ENCODE results near the gene SYTL5. TPM values are rescaled to one million over a fixed set of nuclear protein-coding genes. Genes with fewer than 3 reads are reported as not detected.

SYTL5 gene
- total and polyA plus RNA-seq, 2 experiments from 2014 or later, result not detected

GRCh38 chrX:38109042-38109898 is 102.9 kb downstream of the SYTL5 start:
- Histone ChIP-seq H3K4me2 (ENCODE audit: unreplicated experiment) (no peak overlapping the region), H3K9ac (no peak overlapping the region), H3K4me1 (ENCODE audit: insufficient read depth) (no peaks in the 10 kb centered on the region), H3K4me3 (no peak overlapping the region), H2AFZ (no peak overlapping the region), H3F3A (ENCODE audit: insufficient read depth) (no peaks in the 10 kb centered on the region), H3K79me2 (ENCODE audit: insufficient read depth) (no peaks in the 10 kb centered on the region), H3K9me3 (ENCODE audit: low read depth) (no peaks in the 10 kb centered on the region), H3K27ac (no peak overlapping the region), H4K20me1 (ENCODE audit: insufficient read depth) (no peaks in the 10 kb centered on the region), H3K9me2 (ENCODE audit: insufficient read depth) (no peaks in the 10 kb centered on the region), H3K36me3 (ENCODE audit: low read depth) (no peaks in the 10 kb centered on the region), H3K27me3 (replicated peaks; ENCODE audit: insufficient read depth) (no peaks in the 10 kb centered on the region)
- in situ Hi-C loops (cut with MboI), result no loop called here
- 88 to 91% methylated on average over 4 of the region's 4 CpGs for WGBS, 2 experiments (ENCODE audit: low coverage in 1 of 2, low lambda C conversion rate in 2 of 2, missing lambda C conversion rate in 2 of 2)
- TF ChIP-seq EZH2 (IDR thresholded peaks at IDR 0.05; ENCODE audit: insufficient read depth, poor library complexity, severe bottlenecking), result no peak
- no peak for TF ChIP-seq EZH2phosphoT487 (IDR thresholded peaks at IDR 0.05; ENCODE audit: insufficient read depth, low read depth)
- DNase-seq, result no peak

GRCh38 chrX:38110231-38110630 is 103.9 kb downstream of the SYTL5 start:
- TF ChIP-seq EZH2 (IDR thresholded peaks at IDR 0.05; ENCODE audit: insufficient read depth, poor library complexity, severe bottlenecking), result no peak
- no peak for TF ChIP-seq EZH2phosphoT487 (IDR thresholded peaks at IDR 0.05; ENCODE audit: insufficient read depth, low read depth)
- H3K4me2 ChIP-seq (ENCODE audit: unreplicated experiment), result no peak overlapping the region
- H3K79me2 ChIP-seq (ENCODE audit: insufficient read depth), result no peaks in the 10 kb centered on the region
- no peak overlapping the region for H3K9ac ChIP-seq
- no peaks in the 10 kb centered on the region for H3K27me3 ChIP-seq (replicated peaks; ENCODE audit: insufficient read depth)
- H3K4me3 ChIP-seq, result no peak overlapping the region
- no peaks in the 10 kb centered on the region for H3K9me3 ChIP-seq (ENCODE audit: low read depth)
- H3K27ac ChIP-seq, result no peak overlapping the region
- no peak overlapping the region for H2AFZ ChIP-seq
- WGBS, 2 experiments (ENCODE audit: low coverage in 1 of 2, low lambda C conversion rate in 2 of 2, missing lambda C conversion rate in 2 of 2), result 42 to 43% methylated on average over 6 of the region's 6 CpGs
- H3K36me3 ChIP-seq (ENCODE audit: low read depth), result no peaks in the 10 kb centered on the region
- DNase-seq, result no peak
- H3K4me1 ChIP-seq (ENCODE audit: insufficient read depth), result no peaks in the 10 kb centered on the region
- in situ Hi-C loops (cut with MboI), result no loop called here
- no peaks in the 10 kb centered on the region for H3F3A ChIP-seq (ENCODE audit: insufficient read depth)
- no peaks in the 10 kb centered on the region for H3K9me2 ChIP-seq (ENCODE audit: insufficient read depth)
- H4K20me1 ChIP-seq (ENCODE audit: insufficient read depth), result no peaks in the 10 kb centered on the region

GRCh38 chrX:38111196-38111595 is 104.8 kb downstream of the SYTL5 start:
- WGBS, 2 experiments (ENCODE audit: low coverage in 1 of 2, low lambda C conversion rate in 2 of 2, missing lambda C conversion rate in 2 of 2), result 96 to 98% methylated on average over 5 of the region's 5 CpGs
- Histone ChIP-seq H3K4me2 (ENCODE audit: unreplicated experiment) (no peak overlapping the region), H3K4me3 (no peak overlapping the region)

GRCh38 chrX:38112566-38112965 is 106.2 kb downstream of the SYTL5 start:
- no peaks in the 10 kb centered on the region for H3K9me2 ChIP-seq (ENCODE audit: insufficient read depth)
- no peaks in the 10 kb centered on the region for H3K9me3 ChIP-seq (ENCODE audit: low read depth)
- no peaks in the 10 kb centered on the region for H3K27me3 ChIP-seq (replicated peaks; ENCODE audit: insufficient read depth)
- no peak overlapping the region for H2AFZ ChIP-seq
- H3K4me1 ChIP-seq (ENCODE audit: insufficient read depth), result no peaks in the 10 kb centered on the region
- H4K20me1 ChIP-seq (ENCODE audit: insufficient read depth), result no peaks in the 10 kb centered on the region
- H3K4me3 ChIP-seq, result no peak overlapping the region
- H3K9ac ChIP-seq, result no peak overlapping the region
- H3F3A ChIP-seq (ENCODE audit: insufficient read depth), result no peaks in the 10 kb centered on the region
- no peak for TF ChIP-seq EZH2 (IDR thresholded peaks at IDR 0.05; ENCODE audit: insufficient read depth, poor library complexity, severe bottlenecking)
- no peak for TF ChIP-seq EZH2phosphoT487 (IDR thresholded peaks at IDR 0.05; ENCODE audit: insufficient read depth, low read depth)
- no peak overlapping the region for H3K27ac ChIP-seq
- no peak for DNase-seq
- 92 to 96% methylated on average over 4 of the region's 4 CpGs for WGBS, 2 experiments (ENCODE audit: low coverage in 1 of 2, low lambda C conversion rate in 2 of 2, missing lambda C conversion rate in 2 of 2)
- H3K79me2 ChIP-seq (ENCODE audit: insufficient read depth), result no peaks in the 10 kb centered on the region
- H3K36me3 ChIP-seq (ENCODE audit: low read depth), result no peaks in the 10 kb centered on the region
- no peak overlapping the region for H3K4me2 ChIP-seq (ENCODE audit: unreplicated experiment)
- in situ Hi-C loops (cut with MboI), result no loop called here

More at GRCh38 chrX:38111196-38111595, 104.8 kb downstream of the SYTL5 start:
- Histone ChIP-seq H3K4me1 (ENCODE audit: insufficient read depth) (no peaks in the 10 kb centered on the region), H3K27me3 (replicated peaks; ENCODE audit: insufficient read depth) (no peaks in the 10 kb centered on the region), H3K36me3 (ENCODE audit: low read depth) (no peaks in the 10 kb centered on the region), H4K20me1 (ENCODE audit: insufficient read depth) (no peaks in the 10 kb centered on the region), H3K27ac (no peak overlapping the region), H3K9ac (no peak overlapping the region), H2AFZ (no peak overlapping the region), H3K9me3 (ENCODE audit: low read depth) (no peaks in the 10 kb centered on the region), H3K9me2 (ENCODE audit: insufficient read depth) (no peaks in the 10 kb centered on the region), H3F3A (ENCODE audit: insufficient read depth) (no peaks in the 10 kb centered on the region), H3K79me2 (ENCODE audit: insufficient read depth) (no peaks in the 10 kb centered on the region)
- no peak for TF ChIP-seq EZH2phosphoT487 (IDR thresholded peaks at IDR 0.05; ENCODE audit: insufficient read depth, low read depth)
- DNase-seq, result no peak
- in situ Hi-C loops (cut with MboI), result no loop called here

All from GM23248 (cell line).